DND-41 (cell line): ENCODE results near the gene CYP2A7.
"Not testable (repeated sequence)": the region's sequence is repeated elsewhere in the genome, so short reads cannot be mapped to it uniquely, and the experiment has no call there.

Experiments used
- CTCF ChIP-seq: IDR thresholded peaks from 2 replicates; pipeline ENCODE4 v1.5.1; 2012; ENCODE audit warnings: borderline replicate concordance, low read length, moderate library complexity, mild to moderate bottlenecking; ENCODE audit not compliant: poor library complexity, severe bottlenecking; ENCODE audit errors: extremely low read depth
- EZH2 ChIP-seq: IDR thresholded peaks from 3 replicates; pipeline ENCODE4 v1.6.1; 2012; ENCODE audit warnings: borderline replicate concordance, low read depth, mild to moderate bottlenecking, moderate library complexity, low read length, inconsistent platforms; ENCODE audit not compliant: severe bottlenecking

GRCh38 chr19:40896843-40897789 is 15.1 kb upstream of the CYP2A7 start:
- TF ChIP-seq CTCF, EZH2: not testable (repeated sequence)
